Peyer's patch (tissue), 4 donors: ENCODE data around the gene SLCO4A1. TPM values are rescaled to one million over a fixed set of nuclear protein-coding genes. Genes with fewer than 3 reads are reported as not detected.

Experiments
- DNase-seq, 3 donors: peaks; one replicate each; pipeline ENCODE4 v3.0.0-alpha.2; 2017 to 2019
- H3K27ac ChIP-seq, 4 donors: fragments of 200-600 bp; sonication (generic); one replicate each; pipeline ENCODE4 v1.5.1; 2016 to 2019
- H3K27me3 ChIP-seq, 2 donors: fragments of 200-600 bp; sonication (generic); one replicate each; pipeline ENCODE4 v1.5.1; 2019
- H3K36me3 ChIP-seq, 3 donors: fragments of 200-600 bp; sonication (generic); one replicate each; pipeline ENCODE4 v1.5.1; 2016 to 2019
- H3K4me1 ChIP-seq, 4 donors: fragments of 200-600 bp; sonication (generic); one replicate each; pipeline ENCODE4 v1.5.1; 2016 to 2019
- H3K4me3 ChIP-seq, 4 donors: fragments of 200-600 bp; sonication (generic); 1 replicate in 3 of 4; 2 replicates in 1 of 4; pipeline ENCODE4 v1.5.1; 2016 to 2019; ENCODE audit warnings: mild to moderate bottlenecking in 1 of 4
- H3K9me3 ChIP-seq, 4 donors: fragments of 200-600 bp; sonication (generic); one replicate each; pipeline ENCODE4 v1.5.1; 2016 to 2019; ENCODE audit warnings: mild to moderate bottlenecking in 1 of 4
- CTCF ChIP-seq, 6 experiments: fragments of 450-650 bp in 4 of 6; fragments of 200-600 bp in 2 of 6; sonication (generic) in 1 of 6; IDR thresholded peaks; one replicate each; pipeline ENCODE4 v1.5.1; 2017 to 2019; ENCODE audit warnings: antibody characterized with exemption in 6 of 6, mild to moderate bottlenecking in 3 of 6, moderate library complexity in 1 of 6
- POLR2A ChIP-seq, 2 donors: fragments of 450-650 bp; IDR thresholded peaks; one replicate each; pipeline ENCODE4 v1.5.1; 2017; ENCODE audit warnings: antibody characterized with exemption in 2 of 2, mild to moderate bottlenecking in 2 of 2, moderate library complexity in 2 of 2
- total RNA-seq, 4 donors: library from RNA; depleted of rRNA; stranded (reverse); fragments of >200 nt; gene quantifications; one replicate each; pipeline ENCODE4 v1.1.0, GENCODE V29; 2016

Gene SLCO4A1
- total RNA-seq, 4 donors from 2014 or later: 6.7 to 42.9 (median 28.5) TPM

- H3K4me1 ChIP-seq: no peaks in the 10 kb centered on the region
- DNase-seq: no peak
- no peaks in the 10 kb centered on the region for H3K36me3 ChIP-seq
- TF ChIP-seq POLR2A (IDR thresholded peaks at IDR 0.05): no peak
- no peak for TF ChIP-seq CTCF (IDR thresholded peaks at IDR 0.05)
- H3K27me3 ChIP-seq: no peaks in the 10 kb centered on the region
- no peak overlapping the region for H3K27ac ChIP-seq
- no peaks in the 10 kb centered on the region for H3K9me3 ChIP-seq
- no peak overlapping the region for H3K4me3 ChIP-seq
These were observed 55.9 kb downstream of the SLCO4A1 start for GRCh38 chr20:62698231-62698630.

GRCh38 chr20:62699296-62699695 is 57.0 kb downstream of the SLCO4A1 start:
- no peak overlapping the region for H3K4me3 ChIP-seq
- H3K9me3 ChIP-seq: no peaks in the 10 kb centered on the region
- no peak overlapping the region for H3K27ac ChIP-seq
- no peak for TF ChIP-seq CTCF (IDR thresholded peaks at IDR 0.05)
- no peak for TF ChIP-seq POLR2A (IDR thresholded peaks at IDR 0.05)
- no peak for DNase-seq
- no peaks in the 10 kb centered on the region for H3K36me3 ChIP-seq
- H3K27me3 ChIP-seq: no peaks in the 10 kb centered on the region
- H3K4me1 ChIP-seq: peaks cover 0 to 8% (median 0%) of the 10 kb centered on the region in 4 donors

- Histone ChIP-seq H3K9me3 (no peaks in the 10 kb centered on the region), H3K27me3 (no peaks in the 10 kb centered on the region), H3K4me3 (no peak overlapping the region), H3K27ac (no peak overlapping the region), H3K36me3 (no peaks in the 10 kb centered on the region), H3K4me1 (peaks cover 0 to 12% (median 0%) of the 10 kb centered on the region in 4 donors)
- no peak for DNase-seq
- TF ChIP-seq POLR2A (IDR thresholded peaks at IDR 0.05) (no peak), CTCF (IDR thresholded peaks at IDR 0.05) (no peak)
These were observed 57.4 kb downstream of the SLCO4A1 start for GRCh38 chr20:62699741-62700140.

- no peak for DNase-seq
- no peak for TF ChIP-seq CTCF (IDR thresholded peaks at IDR 0.05)
- TF ChIP-seq POLR2A (IDR thresholded peaks at IDR 0.05): no peak
- H3K27me3 ChIP-seq: no peaks in the 10 kb centered on the region
- H3K9me3 ChIP-seq: no peaks in the 10 kb centered on the region
- H3K36me3 ChIP-seq: no peaks in the 10 kb centered on the region
- no peak overlapping the region for H3K27ac ChIP-seq
- peaks cover 0 to 14% (median 0%) of the 10 kb centered on the region in 4 donors for H3K4me1 ChIP-seq
- no peak overlapping the region for H3K4me3 ChIP-seq
These were observed 58.1 kb downstream of the SLCO4A1 start for GRCh38 chr20:62700261-62700930.

GRCh38 chr20:62701161-62702012 is 59.1 kb downstream of the SLCO4A1 start:
- no peaks in the 10 kb centered on the region for H3K9me3 ChIP-seq
- DNase-seq: no peak
- TF ChIP-seq POLR2A (IDR thresholded peaks at IDR 0.05): no peak
- no peak for TF ChIP-seq CTCF (IDR thresholded peaks at IDR 0.05)
- no peak overlapping the region for H3K4me3 ChIP-seq
- peaks cover 0 to 14% (median 0%) of the 10 kb centered on the region in 4 donors for H3K4me1 ChIP-seq
- H3K27me3 ChIP-seq: no peaks in the 10 kb centered on the region
- H3K27ac ChIP-seq: no peak overlapping the region
- H3K36me3 ChIP-seq: no peaks in the 10 kb centered on the region
